ENCODE results near the gene FZD1.

FZD1 gene

DNA sequence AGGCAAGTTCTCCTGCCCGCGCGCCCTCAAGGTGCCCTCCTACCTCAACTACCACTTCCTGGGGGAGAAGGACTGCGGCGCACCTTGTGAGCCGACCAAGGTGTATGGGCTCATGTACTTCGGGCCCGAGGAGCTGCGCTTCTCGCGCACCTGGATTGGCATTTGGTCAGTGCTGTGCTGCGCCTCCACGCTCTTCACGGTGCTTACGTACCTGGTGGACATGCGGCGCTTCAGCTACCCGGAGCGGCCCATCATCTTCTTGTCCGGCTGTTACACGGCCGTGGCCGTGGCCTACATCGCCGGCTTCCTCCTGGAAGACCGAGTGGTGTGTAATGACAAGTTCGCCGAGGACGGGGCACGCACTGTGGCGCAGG lies 1.4 kb downstream of the FZD1 start:
- no peak for DNase-seq

DNA sequence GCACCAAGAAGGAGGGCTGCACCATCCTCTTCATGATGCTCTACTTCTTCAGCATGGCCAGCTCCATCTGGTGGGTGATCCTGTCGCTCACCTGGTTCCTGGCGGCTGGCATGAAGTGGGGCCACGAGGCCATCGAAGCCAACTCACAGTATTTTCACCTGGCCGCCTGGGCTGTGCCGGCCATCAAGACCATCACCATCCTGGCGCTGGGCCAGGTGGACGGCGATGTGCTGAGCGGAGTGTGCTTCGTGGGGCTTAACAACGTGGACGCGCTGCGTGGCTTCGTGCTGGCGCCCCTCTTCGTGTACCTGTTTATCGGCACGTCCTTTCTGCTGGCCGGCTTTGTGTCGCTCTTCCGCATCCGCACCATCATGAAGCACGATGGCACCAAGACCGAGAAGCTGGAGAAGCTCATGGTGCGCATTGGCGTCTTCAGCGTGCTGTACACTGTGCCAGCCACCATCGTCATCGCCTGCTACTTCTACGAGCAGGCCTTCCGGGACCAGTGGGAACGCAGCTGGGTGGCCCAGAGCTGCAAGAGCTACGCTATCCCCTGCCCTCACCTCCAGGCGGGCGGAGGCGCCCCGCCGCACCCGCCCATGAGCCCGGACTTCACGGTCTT lies 1.9 kb downstream of the FZD1 start:
- no peak for DNase-seq

DNA sequence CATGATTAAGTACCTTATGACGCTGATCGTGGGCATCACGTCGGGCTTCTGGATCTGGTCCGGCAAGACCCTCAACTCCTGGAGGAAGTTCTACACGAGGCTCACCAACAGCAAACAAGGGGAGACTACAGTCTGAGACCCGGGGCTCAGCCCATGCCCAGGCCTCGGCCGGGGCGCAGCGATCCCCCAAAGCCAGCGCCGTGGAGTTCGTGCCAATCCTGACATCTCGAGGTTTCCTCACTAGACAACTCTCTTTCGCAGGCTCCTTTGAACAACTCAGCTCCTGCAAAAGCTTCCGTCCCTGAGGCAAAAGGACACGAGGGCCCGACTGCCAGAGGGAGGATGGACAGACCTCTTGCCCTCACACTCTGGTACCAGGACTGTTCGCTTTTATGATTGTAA lies 2.5 kb downstream of the FZD1 start:
- DNase-seq: no peak

DNA sequence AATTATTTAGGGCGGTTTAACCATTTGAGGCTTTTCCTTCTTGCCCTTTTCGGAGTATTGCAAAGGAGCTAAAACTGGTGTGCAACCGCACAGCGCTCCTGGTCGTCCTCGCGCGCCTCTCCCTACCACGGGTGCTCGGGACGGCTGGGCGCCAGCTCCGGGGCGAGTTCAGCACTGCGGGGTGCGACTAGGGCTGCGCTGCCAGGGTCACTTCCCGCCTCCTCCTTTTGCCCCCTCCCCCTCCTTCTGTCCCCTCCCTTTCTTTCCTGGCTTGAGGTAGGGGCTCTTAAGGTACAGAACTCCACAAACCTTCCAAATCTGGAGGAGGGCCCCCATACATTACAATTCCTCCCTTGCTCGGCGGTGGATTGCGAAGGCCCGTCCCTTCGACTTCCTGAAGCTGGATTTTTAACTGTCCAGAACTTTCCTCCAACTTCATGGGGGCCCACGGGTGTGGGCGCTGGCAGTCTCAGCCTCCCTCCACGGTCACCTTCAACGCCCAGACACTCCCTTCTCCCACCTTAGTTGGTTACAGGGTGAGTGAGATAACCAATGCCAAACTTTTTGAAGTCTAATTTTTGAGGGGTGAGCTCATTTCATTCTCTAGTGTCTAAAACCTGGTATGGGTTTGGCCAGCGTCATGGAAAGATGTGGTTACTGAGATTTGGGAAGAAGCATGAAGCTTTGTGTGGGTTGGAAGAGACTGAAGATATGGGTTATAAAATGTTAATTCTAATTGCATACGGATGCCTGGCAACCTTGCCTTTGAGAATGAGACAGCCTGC lies 3.1 kb downstream of the FZD1 start:
- DNase-seq: no peak

DNA sequence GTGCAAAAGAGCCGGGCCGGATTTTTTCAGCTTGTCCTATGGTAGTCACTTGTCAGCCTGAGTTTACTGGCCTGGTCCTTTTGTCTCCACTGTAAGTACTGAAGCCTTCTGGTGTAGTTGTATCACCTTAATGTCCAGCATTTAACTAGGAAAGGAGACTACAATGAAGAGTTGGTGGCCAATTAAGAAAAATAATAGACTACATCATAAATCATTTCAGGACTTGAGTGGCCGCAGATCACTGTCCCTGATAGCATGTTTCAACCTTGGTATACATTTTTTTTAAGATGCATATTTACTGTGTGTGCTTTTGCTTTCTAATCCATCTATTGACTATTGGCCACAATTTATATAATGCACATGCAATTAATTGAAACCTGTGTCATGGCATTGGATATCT lies 6.1 kb downstream of the FZD1 start:
- no peak for DNase-seq

DNA sequence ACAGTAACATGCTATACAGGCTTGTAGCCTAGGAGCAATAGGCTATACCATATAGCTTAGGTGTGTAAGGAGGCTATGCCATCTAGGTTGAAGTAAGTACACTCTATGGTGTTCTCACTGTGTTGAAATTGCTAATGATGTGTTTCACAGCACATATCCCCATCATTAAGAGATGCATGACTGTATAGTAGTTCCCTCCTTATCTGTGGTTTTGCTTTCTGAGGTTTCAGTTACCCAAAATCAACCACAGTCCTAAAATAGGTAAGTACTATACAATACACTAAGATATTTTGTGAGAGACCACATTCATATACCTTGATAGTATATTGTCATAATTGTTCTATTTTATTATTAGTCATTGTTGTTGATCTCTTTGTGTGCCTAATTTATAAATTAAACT lies 12.7 kb downstream of the FZD1 start:
- no peak for DNase-seq

DNA sequence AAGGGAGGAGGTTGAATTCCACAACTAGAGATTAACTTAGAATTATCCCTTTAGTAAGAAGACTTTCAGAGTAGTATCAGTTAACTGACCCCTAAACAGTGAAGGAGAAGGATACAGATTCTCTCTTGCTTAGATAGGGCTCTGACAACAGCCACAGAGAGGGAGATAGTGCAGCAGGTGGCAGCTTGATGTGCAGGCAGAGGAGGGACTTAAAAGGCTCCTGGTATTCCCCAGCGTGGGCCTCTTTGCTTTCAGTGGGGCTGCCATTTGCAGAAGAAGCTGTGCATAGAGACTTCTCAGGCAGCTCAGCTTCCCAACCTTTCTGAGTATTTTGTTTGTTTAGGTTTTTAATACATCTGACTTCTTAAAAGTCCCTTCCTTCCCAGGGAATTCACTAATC lies 16.0 kb downstream of the FZD1 start:
- DNase-seq: no peak

DNA sequence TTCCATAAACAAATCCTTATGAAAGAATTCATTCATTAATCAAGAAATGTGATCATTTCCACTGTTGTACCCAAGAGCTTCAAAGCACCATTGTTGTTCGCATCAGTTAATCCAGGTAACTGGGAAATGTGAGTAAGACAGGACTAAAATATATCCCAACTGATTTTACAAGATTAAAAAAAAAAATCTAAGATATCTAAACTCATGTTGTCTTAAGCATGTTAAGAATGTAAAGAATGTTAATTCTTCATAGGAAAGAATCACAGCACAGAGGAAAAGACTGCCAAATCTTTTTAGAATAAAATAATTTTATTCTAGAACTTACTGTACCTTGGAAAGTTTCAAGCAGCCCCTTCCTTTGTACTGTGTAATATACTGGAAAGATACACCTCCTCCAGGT lies 16.4 kb downstream of the FZD1 start:
- DNase-seq: no peak

DNA sequence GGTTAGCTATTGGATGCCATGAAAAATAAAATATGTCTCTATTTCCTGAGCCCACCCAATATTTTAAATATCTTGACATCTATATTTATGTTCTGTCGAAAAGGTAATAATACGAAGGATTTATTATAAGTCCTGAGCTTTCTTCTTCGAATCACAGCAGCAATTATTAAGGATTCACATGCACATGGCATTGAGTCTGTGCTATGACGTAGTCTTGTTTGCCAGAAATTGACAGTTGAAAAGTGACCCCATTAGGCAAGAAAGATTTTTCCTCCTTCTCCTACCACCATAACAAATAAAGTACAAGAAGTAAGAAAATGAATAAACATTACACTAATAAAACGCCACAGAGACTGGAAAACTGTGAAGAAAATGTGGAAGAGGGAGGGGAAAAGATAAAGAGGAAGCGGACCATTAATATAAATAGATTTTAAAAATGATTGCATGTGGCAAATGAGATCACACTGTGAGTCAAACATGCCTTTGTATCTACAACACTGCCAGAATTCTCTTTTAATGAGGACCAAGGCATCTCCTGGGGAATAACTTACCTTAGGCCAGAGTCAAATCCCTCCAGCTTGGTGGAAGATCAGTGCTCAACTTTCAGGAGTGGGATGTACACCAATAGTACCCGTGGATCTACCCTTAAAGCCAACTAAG lies 21.6 kb downstream of the FZD1 start:
- DNase-seq: no peak

DNA sequence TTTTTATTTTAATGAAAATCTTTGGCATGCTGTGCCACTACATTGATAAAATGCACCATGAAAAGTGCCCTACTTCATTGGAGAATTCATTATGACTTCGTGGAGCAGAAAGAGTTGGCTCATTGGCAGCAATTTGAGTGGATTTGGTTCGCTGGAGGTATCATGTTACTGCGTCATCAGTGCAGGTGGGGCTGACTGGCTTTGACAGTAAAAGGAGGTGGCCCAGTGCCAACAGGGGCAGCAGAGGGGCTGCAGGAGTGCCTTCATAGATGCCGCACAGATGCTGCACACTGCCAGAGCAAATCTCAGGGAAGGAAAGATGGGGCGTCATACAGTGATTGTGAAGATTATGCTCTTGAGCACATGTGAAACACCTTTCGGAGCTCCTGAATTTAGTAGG lies 22.2 kb downstream of the FZD1 start:
- DNase-seq: peak; percentile 52

DNA sequence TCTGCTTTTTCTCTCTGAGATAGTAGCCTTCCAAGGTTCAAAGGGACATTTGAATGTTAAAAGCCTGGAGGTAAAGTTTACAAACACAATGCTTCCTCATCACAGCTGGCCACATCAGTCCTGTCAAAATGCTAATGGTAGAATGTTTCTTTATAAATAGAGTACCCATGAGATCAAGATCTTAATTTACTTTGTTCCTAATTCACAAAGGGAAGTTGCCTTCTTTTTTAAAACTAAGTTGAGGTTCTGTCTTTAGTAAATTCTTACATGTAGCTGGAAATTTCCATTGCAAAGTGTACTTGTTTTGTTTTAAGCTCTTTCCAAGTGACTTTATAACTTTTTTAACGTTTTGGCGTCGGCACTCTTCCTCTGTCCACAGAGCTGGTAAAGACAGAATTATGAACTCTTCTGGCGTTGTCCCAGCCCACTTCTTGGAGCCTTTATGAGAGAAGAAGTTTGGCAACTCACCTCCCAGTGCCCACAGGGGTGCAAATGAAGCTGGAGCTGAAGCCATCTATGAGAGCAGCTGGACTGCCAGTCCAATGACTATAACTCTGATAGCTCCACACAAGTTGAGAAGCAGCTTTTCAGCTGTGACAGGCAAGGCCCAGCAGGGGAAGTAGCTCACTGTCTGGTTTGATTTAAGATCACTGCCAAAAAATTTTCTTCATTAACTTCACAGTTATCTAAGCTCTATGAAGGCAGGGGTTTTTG lies 23.3 kb downstream of the FZD1 start:
- no peak for DNase-seq

DNA sequence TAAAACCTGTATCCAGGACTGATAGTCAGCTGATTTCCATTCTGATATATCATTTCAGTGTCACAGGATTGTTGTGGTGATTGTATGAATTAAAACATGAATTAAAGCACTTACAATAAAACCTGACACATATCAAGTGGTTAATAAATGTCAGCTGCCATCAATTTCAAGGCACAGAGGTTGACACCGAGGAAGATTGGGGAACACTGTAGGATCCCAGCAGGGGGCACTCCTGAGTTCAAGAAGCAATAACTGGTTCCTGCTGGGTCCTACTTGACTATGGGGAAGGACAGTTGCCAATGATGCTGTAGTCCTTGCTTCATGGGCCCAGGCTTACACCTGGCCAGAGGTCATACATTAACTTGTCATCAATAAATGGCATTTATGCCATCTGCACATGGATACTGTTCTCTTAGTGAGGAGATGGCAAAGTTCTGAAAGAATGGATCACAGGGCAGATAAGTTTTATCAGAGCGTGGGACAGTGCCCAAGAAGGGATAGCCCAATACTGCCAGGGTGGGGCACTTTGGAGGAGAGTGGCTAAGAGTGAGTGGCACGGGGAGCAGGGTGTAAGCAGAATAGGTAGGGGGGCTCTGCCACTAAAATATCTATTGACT lies 24.1 kb downstream of the FZD1 start:
- DNase-seq: peak; percentile 34

DNA sequence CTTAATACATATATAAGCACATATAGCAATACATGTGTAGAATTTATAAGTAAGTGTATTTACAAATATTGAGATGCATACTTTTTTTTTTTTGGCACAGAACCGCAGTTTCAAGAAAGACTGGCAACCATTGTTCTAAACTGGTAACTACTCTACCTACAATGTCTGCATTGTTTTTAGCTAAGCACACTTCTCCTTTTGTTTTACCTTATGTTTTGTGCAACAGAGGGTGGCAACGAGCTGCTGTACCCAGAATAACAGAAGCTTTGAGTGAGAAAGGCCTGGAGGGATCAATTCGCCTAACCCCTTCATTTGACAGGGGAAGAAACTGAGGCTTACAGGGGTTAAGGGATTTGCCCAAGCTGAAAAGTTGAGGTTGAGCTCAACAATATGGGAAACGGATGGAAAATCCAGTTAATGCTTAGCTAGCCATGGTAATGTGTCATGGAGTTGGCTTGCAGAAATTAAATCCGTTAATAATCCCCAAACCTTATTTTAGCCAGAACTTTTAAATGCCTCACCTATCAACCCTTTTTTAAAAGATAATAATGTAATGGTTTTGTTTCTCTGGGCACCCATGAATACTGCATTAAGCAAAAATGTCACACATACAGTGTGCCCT lies 25.5 kb downstream of the FZD1 start:
- DNase-seq: no peak

DNA sequence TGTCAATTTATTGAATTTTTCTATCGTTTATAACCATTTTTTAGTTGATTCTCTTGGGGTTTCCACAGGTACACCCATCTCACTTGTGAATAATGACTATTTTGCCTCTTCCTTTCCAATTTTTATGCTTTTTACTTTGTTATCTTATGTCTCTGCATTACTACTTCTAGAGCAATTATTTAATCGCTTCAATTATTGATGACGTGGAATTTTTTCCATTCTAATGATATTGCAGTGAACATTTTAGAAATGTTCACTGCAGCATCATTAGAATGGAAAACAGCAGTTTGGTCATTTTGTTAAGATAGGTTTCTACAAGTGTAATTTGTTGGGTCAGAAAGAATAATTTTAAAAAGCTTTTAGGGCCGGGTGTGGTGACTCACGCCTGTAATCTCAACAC lies 27.1 kb downstream of the FZD1 start:
- DNase-seq: no peak

DNA sequence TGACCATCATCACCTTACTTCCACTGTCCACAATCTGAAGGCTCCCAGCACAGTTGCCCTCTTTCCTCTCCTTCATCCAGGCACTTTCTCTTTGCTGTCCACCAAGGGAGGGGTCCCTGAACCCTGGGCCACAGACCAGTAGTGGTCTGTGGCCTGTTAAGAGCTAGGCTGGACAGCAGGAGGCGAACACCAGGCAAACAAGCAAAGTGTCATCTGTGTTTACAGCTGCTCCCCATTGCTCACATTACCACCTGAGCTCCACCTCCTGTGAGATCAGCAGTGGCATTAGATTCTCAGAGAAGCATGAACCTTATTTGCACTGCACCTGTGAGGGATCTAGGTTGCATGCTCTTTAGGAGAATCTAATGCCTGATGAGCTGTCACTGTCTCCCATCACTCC lies 27.7 kb downstream of the FZD1 start:
- peak; percentile 33 for DNase-seq

DNA sequence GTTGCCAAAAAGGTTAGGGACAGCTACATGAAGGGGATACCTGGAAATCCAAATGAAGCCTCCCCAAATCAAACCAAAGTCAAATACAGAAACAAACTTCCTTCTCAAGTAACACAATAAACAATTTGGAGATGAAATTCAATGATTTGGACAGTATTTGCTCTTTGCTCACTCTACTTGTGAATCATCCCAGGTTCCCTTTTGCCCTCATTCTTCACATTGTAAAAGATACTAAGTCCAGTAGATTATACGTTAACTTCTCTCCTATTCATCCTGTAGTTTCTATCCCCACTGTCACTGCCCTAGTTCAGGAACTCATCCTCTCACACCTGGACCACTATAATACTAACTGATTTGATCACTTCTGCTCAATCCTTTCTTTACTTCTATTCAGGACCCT lies 28.3 kb downstream of the FZD1 start:
- no peak for DNase-seq

DNA sequence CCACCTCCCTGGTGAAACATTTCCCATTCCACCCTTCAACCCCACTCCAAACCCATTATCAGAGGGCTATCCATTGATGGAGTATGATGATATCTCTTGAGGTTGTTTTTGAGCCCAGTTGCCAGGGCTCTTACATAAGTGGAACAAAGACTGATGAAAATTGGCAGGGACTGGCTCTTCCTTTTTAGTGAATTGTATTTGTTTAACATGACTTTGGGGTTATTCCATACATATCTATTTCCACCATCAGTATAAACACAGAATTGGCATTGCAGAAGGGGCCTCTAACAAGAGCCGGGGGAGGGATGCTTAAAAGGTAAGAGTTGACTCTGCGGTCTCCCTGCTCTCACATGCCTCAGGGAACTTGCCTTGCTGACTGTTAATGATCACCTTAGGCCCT lies 28.9 kb downstream of the FZD1 start:
- peak; percentile 67 for DNase-seq

DNA sequence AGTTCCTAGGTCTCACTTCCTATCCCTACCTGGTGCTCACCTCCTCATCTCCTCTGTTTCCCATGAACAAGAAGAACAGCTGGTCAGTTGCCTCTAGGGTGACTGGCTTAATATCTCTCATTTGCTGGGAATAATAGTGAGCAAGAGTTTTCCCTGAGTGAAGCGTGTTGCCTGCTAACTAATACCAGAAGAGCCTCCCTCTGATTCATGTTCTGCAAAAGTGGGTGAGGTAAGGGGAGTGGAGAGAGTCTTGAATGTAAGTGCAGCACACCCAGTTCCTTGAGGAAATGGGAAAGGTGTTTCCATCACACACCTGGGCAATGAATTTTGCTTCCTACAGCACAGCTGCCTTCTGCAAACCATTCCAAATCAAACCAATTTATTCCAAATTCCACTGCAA lies 29.6 kb downstream of the FZD1 start:
- no peak for DNase-seq

DNA sequence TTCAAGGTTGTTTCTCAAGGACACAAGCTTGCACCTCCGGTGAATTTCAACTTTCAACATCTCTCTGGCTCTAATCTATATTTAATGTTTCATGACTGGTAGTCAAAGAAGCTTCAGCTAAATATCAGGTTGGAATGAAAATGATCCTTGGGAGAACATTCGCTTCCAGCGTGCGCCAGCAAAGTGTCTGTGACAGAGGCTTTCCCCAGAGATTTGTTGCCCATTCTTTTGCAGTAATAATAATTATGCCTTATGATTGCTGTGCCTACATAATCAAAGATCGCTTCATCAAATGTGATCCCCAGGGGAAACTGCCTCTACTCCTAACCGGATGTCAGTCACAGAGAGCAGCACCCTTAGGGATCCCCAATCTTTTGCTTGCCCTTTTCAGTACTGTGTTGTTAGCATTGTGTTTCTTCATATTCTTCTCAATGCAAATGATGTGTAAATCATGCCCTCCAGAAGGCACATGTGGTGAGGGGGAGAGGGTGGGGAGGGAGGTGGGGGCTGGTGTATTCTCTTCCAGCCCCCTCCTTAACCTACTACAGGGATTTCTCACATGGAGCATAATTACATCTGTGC lies 30.5 kb downstream of the FZD1 start:
- DNase-seq: no peak

DNA sequence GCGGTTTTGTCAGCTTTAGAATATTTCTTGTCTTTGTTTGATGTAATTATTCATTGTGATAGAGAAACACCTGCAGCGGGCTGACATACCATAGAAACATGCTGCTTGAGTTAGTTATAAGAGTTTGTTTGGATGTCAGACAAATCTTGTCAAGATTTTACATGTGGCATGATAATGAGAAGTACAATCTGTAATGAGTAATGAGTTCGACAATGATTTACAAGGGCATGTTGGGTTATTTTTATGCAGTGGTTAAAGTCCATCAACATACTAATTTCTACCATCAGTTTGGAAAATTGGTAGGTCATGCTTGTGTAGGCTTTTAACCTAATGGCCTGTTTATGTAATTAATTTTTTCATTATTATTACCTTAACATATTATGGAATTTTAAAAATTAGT lies 31.3 kb downstream of the FZD1 start:
- no peak for DNase-seq

DNA sequence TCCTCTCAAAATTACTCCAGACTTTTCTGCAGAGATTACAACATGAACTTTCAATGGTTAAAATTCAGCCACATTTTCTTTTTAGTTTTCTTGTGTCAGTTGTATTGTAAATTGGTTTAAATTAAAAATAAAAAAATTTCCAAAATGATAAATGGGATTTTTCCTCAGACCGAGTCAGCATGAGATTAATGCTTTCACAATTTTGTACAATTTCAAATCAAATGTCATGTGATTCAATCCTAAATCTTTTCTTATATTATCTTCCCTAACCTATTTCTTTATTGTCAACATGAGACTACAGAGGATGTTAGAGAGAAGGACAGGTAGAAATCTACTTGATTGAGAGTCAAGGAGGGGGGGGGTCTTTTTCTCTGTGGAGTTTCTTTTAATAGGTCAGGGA lies 33.7 kb downstream of the FZD1 start:
- DNase-seq: no peak

DNA sequence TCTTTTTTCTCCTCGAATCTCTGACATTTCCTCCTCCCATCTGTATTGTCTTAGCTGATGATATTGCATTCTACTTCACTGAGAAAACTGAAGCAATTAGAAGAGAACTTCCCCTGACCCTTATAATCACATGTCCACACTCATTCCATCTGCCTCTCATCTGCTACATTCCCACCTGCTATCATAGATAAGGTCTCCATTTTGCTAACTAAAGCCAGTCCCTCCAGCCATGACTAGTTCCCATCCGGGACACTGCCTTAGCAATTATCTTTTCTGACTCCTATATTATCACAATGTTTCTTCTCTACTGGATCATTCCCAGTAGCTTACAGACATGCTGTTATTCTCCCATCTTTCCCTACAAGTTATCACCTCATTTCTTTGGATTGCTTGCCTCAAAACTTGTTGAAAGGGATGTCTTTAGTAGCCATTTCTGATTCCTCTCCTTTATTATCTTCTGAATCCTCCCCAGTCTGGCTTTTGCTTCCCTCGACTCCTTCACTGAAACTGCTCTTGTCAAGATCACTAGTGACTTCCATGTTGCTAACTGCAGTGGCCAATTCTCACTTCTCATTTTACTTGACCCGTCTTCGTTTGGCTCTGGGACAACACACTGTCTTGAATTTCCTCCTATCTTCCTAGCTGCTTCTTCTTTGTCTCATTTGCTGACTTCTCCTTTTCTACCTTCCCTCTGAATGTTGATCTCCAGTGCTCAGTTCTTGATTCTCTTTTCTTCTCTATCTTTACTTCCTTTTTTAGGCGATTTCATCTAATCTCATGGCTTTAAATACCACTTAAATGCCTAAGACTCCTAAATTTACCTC lies 35.9 kb downstream of the FZD1 start:
- no peak for DNase-seq

Measured in NCI-H2029 (cell line).